ENCODE results near the gene NRBP1. TPM values are rescaled to one million over a fixed set of nuclear protein-coding genes. Genes with fewer than 3 reads are reported as not detected.

The NRBP1 gene
- total and polyA plus RNA-seq, 9 of the 15 experiments (the other 6 are each of a cell fraction or from before 2014, with no cell fraction given) = 2.9 to 84.5 (median 36.9) TPM

GRCh38 chr2:27379836-27380625 is 48.4 kb upstream of the NRBP1 start (continued):
- TF ChIP-seq CREB5 (CRISPR knock-in tag; IDR thresholded peaks at IDR 0.05) = no peak
- no peak for TF ChIP-seq RFX1 (IDR thresholded peaks at IDR 0.05)
- TF ChIP-seq BHLHE40 (IDR thresholded peaks at IDR 0.05; ENCODE audit: low read length) = no peak
- no peak; the same call in 1 of the 2 replicates for TF ChIP-seq MTA3 (IDR thresholded peaks at IDR 0.05; ENCODE audit: borderline replicate concordance)
- TF ChIP-seq ZNF408 (CRISPR knock-in tag; IDR thresholded peaks at IDR 0.05; ENCODE audit: low read depth) = no peak
- TF ChIP-seq MYC (IDR thresholded peaks at IDR 0.05; ENCODE audit: low read depth, low read length) = peak; percentile 10; the same call in 1 of the 2 replicates
- 0 out of 2 replicates have a peak, but pooled peaks have one; percentile 33 for TF ChIP-seq MYC (CRISPR knock-in tag; IDR thresholded peaks at IDR 0.05; ENCODE audit: borderline replicate concordance, low read depth)
- no peak for TF ChIP-seq YBX1 (IDR thresholded peaks at IDR 0.05)
- TF ChIP-seq POLR2AphosphoS5 (IDR thresholded peaks at IDR 0.05; ENCODE audit: control insufficient read depth, insufficient read depth, low read depth, low read length) = peak; percentile 52; the same call in 1 of the 2 replicates
- no peak for TF ChIP-seq ZNF197 (CRISPR knock-in tag; IDR thresholded peaks at IDR 0.05; ENCODE audit: low read depth)
- no peak for TF ChIP-seq USF1 (CRISPR knock-in tag; IDR thresholded peaks at IDR 0.05)
- no peak for TF ChIP-seq SMARCC2 (IDR thresholded peaks at IDR 0.05; ENCODE audit: low read depth)
- TF ChIP-seq NEUROD1 (IDR thresholded peaks at IDR 0.05; ENCODE audit: borderline replicate concordance, low read depth, low read length, partially characterized antibody) = peak; percentile 3
- no peak for TF ChIP-seq MCM2 (IDR thresholded peaks at IDR 0.05; ENCODE audit: low read depth)
- no peak for TF ChIP-seq HMG20B (CRISPR knock-in tag; IDR thresholded peaks at IDR 0.05)
- peak; percentile 34; the same call in 1 of the 2 replicates for TF ChIP-seq NCOR1 (IDR thresholded peaks at IDR 0.05)

Measured in K562 (cell line).